Measurements from ENCODE around the gene DPP3.

GRCh38 chr11:66450560-66450959, 29.7 kb upstream of the DPP3 start:
- TF ChIP-seq POLR2A (IDR thresholded peaks at IDR 0.05) (no peak), CTCF (IDR thresholded peaks at IDR 0.05) (no peak)
